Neural progenitor cell (in vitro differentiated cells): ENCODE measurements around the gene TRIO.

Experiments used
- EZH2 ChIP-seq: fragments of 200-600 bp; sonication (generic); IDR thresholded peaks from 2 replicates; pipeline ENCODE4 v1.6.1; 2017; ENCODE audit warnings: antibody characterized with exemption, mild to moderate bottlenecking, moderate library complexity
- EZH2phosphoT487 ChIP-seq: fragments of 200-600 bp; sonication (generic); IDR thresholded peaks from 2 replicates; pipeline ENCODE4 v1.6.1; 2017; ENCODE audit warnings: antibody characterized with exemption
- TF ChIP-seq, protein P1 (sequence below): fragments of 200-600 bp; sonication (generic); IDR thresholded peaks from 2 replicates; pipeline ENCODE4 v1.5.1; 2017; ENCODE audit warnings: antibody characterized with exemption, mild to moderate bottlenecking

DNA sequence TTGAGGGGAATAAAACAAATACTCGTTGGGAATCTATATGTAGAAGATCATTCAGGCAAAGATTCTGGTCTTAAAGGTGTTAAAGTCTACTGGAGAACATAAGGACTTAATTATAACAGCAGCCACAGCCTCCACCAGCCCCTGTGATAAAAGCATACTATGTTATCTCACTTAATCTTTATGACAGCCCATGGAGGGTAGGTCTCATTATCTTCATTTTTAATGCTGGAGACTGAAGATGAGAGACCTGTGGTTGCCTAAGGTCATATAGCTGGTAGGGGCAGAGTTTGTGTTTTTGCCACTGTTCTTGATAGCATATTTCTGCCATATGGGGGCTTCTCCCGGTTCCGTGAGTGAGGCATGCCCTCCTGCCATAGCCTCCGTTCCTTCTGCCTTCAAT lies 88.7 kb downstream of the TRIO start:
- TF ChIP-seq, protein P1, sequence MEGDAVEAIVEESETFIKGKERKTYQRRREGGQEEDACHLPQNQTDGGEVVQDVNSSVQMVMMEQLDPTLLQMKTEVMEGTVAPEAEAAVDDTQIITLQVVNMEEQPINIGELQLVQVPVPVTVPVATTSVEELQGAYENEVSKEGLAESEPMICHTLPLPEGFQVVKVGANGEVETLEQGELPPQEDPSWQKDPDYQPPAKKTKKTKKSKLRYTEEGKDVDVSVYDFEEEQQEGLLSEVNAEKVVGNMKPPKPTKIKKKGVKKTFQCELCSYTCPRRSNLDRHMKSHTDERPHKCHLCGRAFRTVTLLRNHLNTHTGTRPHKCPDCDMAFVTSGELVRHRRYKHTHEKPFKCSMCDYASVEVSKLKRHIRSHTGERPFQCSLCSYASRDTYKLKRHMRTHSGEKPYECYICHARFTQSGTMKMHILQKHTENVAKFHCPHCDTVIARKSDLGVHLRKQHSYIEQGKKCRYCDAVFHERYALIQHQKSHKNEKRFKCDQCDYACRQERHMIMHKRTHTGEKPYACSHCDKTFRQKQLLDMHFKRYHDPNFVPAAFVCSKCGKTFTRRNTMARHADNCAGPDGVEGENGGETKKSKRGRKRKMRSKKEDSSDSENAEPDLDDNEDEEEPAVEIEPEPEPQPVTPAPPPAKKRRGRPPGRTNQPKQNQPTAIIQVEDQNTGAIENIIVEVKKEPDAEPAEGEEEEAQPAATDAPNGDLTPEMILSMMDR = no peak
- TF ChIP-seq EZH2phosphoT487 = no peak
- no peak for TF ChIP-seq EZH2
